Gastrocnemius medialis (tissue), 4 donors: ENCODE data around the gene DPP4.

ENCODE experiments used
- CTCF ChIP-seq, 5 experiments: fragments of 450-650 bp in 3 of 5; fragments of 200-600 bp in 2 of 5; sonication (generic) in 2 of 5; IDR thresholded peaks in 4 of 5; conservative IDR thresholded peaks in 1 of 5; 1 replicate in 4 of 5; 2 replicates in 1 of 5; pipeline ENCODE4 v1.5.1; 2016 to 2019; ENCODE audit warnings: antibody characterized with exemption in 5 of 5, mild to moderate bottlenecking in 3 of 5, moderate library complexity in 3 of 5
- POLR2A ChIP-seq, 2 donors: fragments of 450-650 bp; IDR thresholded peaks; one replicate each; pipeline ENCODE4 v1.6.1; 2017; ENCODE audit warnings: antibody characterized with exemption in 2 of 2, mild to moderate bottlenecking in 2 of 2, moderate library complexity in 2 of 2

- TF ChIP-seq CTCF (IDR thresholded peaks at IDR 0.05 in 4 of 5, conservative IDR thresholded peaks at IDR 0.05 in 1 of 5) (no peak), POLR2A (IDR thresholded peaks at IDR 0.05) (no peak)
Measured at GRCh38 chr2:162103443-162104009, 29.5 kb upstream of the DPP4 start.
